ENCODE measurements around the gene AKNA. TPM values are rescaled to one million over a fixed set of nuclear protein-coding genes. Genes with fewer than 3 reads are reported as not detected.

AKNA gene
- total RNA-seq, 1 donor from 2014 or later, result 4.6 TPM

GRCh38 chr9:114318416-114318815 is 69.4 kb downstream of the AKNA start:
- intact Hi-C loops (cut with DNase I), result no loop called here
- ATAC-seq (ENCODE audit: poor library complexity) (no peak), DNase-seq (no peak)

- DNase-seq, result no peak
- intact Hi-C loops (cut with DNase I), result no loop called here
- no peak for ATAC-seq (ENCODE audit: poor library complexity)
Measured at GRCh38 chr9:114317665-114318357, 70.0 kb downstream of the AKNA start.

GRCh38 chr9:114316605-114317230 is 71.1 kb downstream of the AKNA start:
- intact Hi-C loops (cut with DNase I), result no loop called here
- no peak for DNase-seq
- ATAC-seq (ENCODE audit: poor library complexity), result no peak

GRCh38 chr9:114315723-114316363 is 71.9 kb downstream of the AKNA start:
- intact Hi-C loops (cut with DNase I), result no loop called here
- DNase-seq (no peak), ATAC-seq (ENCODE audit: poor library complexity) (no peak)

GRCh38 chr9:114314881-114315722 is 72.7 kb downstream of the AKNA start:
- no peak for ATAC-seq (ENCODE audit: poor library complexity)
- intact Hi-C loops (cut with DNase I), result no loop called here
- DNase-seq, result no peak

GRCh38 chr9:114314256-114314867 is 73.4 kb downstream of the AKNA start:
- intact Hi-C loops (cut with DNase I), result no loop called here
- ATAC-seq (ENCODE audit: poor library complexity), result no peak
- no peak for DNase-seq

DNA sequence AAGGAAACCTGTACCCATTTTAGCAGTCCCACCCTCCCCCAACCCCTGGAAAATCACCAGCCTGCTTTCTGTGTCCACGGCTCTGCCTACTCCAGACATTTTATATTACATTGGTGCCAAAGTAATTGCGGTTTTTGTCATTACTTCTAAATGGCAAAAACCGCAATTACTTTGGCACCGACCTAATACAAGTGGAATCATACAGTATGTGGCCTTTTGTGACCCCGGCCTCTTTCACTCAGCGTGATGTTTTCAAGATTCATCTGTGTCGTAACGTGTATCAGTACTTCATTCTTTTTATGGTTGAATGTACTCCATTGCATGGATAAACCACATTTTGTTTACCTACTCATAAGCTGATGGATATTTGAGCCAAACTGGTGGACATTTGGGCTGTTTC is 74.6 kb downstream of the AKNA start:
- DNase-seq (no peak), ATAC-seq (ENCODE audit: poor library complexity) (no peak)
- intact Hi-C loops (cut with DNase I), result no loop called here

DNA sequence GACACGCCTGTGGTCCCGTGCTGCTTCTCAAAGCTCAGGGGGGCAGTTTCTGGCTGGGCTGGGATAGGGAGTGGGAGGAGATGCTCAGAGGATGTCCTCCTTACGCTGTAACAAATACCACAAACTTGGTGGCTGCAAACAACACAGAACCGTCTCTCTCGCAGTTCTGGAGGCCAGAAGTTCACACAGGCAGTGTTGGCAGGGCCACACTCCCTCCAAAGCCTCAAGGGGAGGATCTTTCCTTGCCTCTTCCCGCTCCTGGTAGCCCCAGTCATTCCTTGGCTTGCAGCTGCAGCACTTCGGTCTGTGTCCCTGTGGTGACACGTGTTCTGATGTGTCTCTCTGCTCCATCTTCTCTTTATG is 75.3 kb downstream of the AKNA start:
- ATAC-seq (ENCODE audit: poor library complexity), result no peak
- intact Hi-C loops (cut with DNase I), result no loop called here
- no peak for DNase-seq

- ATAC-seq (ENCODE audit: poor library complexity), result no peak
- intact Hi-C loops (cut with DNase I), result no loop called here
- no peak for DNase-seq
Measured at GRCh38 chr9:114311571-114312512, 75.9 kb downstream of the AKNA start.

DNA sequence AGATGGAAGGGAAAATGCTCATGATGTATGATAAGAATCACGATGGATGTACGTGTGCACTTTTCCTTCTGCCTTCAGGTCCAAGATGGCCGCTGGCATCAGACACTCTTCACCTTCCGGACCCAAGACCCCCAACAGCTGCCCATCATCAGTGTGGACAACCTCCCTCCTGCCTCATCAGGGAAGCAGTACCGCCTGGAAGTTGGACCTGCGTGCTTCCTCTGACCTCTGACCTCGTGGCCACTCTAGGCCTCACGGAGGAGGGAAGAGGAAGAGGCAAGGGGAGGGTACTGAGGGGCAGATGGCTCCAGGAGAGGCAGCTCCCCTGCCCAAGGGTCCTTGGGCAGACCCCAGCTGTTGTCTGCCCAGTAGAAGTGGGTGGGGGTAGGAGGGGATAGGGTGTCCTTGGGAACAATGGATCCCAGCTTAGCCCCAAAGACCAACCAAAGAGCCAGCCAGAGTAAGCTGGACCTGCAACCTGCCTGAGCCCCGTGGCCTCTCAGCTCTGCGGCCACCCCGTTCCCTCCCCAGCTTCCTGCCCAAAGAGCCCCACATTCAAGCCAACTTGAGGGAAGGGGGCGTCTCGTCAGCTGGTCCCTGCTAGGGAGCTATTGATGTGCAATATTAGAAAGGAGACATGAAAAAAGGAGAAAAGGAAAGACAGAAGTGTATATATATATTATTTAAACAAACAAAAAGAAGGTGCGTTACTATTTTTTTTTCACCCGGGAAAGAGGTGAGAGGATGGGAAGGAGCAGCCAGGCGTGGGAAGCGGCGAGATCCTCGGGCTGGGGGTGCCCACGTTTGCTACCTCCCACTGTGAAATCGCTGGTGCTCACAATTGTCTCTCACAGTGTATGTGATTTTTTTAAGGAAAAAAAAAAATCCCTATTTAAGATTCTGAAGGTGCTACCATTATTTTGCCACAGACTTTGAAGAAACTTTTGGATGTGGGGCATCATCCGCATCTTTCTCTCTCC is 77.0 kb downstream of the AKNA start:
- no peak for ATAC-seq (ENCODE audit: poor library complexity)
- intact Hi-C loops (cut with DNase I), result no loop called here
- DNase-seq, result no peak

DNA sequence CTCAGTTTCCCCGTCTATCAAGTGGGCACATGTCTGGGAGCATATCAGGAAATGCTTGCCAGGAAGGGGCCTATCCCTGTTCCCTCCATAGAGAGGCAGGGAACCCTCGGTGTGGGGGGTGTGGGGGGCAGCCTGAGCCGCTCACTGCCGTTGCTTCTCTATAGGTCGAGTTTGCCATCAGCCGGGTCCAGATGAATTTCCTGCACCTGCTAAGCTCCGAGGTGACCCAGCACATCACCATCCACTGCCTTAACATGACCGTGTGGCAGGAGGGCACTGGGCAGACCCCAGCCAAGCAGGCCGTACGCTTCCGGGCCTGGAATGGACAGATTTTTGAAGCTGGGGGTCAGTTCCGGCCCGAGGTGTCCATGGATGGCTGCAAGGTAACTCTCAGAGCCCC is 78.7 kb downstream of the AKNA start:
- ATAC-seq (ENCODE audit: poor library complexity) (no peak), DNase-seq (no peak)
- intact Hi-C loops (cut with DNase I), result no loop called here

GRCh38 chr9:114308361-114308950 is 79.3 kb downstream of the AKNA start:
- no peak for DNase-seq
- ATAC-seq (ENCODE audit: poor library complexity), result no peak
- intact Hi-C loops (cut with DNase I), result no loop called here

GRCh38 chr9:114307899-114308267 is 79.9 kb downstream of the AKNA start:
- intact Hi-C loops (cut with DNase I), result no loop called here
- DNase-seq (no peak), ATAC-seq (ENCODE audit: poor library complexity) (no peak)

- intact Hi-C loops (cut with DNase I), result no loop called here
- DNase-seq (no peak), ATAC-seq (ENCODE audit: poor library complexity) (no peak)
Measured at GRCh38 chr9:114304416-114305188, 83.2 kb downstream of the AKNA start.

GRCh38 chr9:114303977-114304376 is 83.8 kb downstream of the AKNA start:
- DNase-seq (no peak), ATAC-seq (ENCODE audit: poor library complexity) (no peak)
- intact Hi-C loops (cut with DNase I), result no loop called here

DNA sequence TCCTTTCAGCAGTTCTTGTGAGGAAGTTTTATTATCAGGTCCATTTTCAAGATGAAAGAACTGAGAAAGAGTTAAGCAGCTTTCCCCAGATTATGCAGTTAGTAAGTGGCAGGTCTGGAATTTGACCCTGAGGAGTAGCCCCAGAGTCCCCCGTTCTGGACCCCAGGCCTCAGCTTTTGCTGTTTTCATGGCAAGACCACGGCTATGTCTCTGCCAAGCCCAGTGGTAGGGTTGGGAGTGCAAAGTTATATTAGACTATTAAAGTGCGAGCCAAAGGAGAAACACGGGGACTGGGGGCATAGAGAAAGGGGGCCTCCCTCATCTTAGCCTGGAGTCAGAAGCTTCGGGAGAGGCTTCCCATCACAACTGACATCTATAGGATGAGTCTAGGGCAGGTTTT is 84.2 kb downstream of the AKNA start:
- ATAC-seq (ENCODE audit: poor library complexity) (no peak), DNase-seq (no peak)
- intact Hi-C loops (cut with DNase I), result no loop called here
